A549 treated with Hydrocortisone at 1 μM for 4 hours (cell line): ENCODE measurements around the gene PNMA8C. TPM values are rescaled to one million over a fixed set of nuclear protein-coding genes. Genes with fewer than 3 reads are reported as not detected.

Source experiments
- total RNA-seq: library from RNA; stranded (reverse); fragments of 200-300 nt; extraction: Qiagen RNA extraction; gene quantifications from 5 replicates; pipeline ENCODE4 v1.2.3, GENCODE V29; 2022

Gene PNMA8C
- not detected in 5 replicates for total RNA-seq

GRCh38 chr19:46428239-46429135 lies at the start of gene PNMA8C:
Gene PNMA8C (minus strand): TSS chr19:46428936. CDS start chr19:46428359, 577 bp downstream.

GRCh38 chr19:46471116-46471733 lies 42.5 kb upstream of the PNMA8C start, which contains the start of gene PNMA8A:
Gene PNMA8A (minus strand): TSS chr19:46471563. CDS start chr19:46471035, 528 bp downstream.

GRCh38 chr19:46413262-46414031 lies 15.3 kb downstream of the PNMA8C start, which contains the start of gene CCDC8:
Gene CCDC8 (minus strand): TSS chr19:46413564. CDS start chr19:46412810, 754 bp downstream.

Other genes with a start within 250 kb of the PNMA8C start
- gene IGFL1, start 199.2 kb downstream of the PNMA8C start, total RNA-seq, result 1.0 to 2.8 TPM (median 2.2 TPM) in 5 replicates
- 0.03 to 0.09 TPM (median 0.05 TPM) in 4 of 5 replicates, not detected in the other for gene HIF3A, start 131.9 kb downstream of the PNMA8C start, total RNA-seq
- 78.6 to 84.5 TPM (median 83.2 TPM) in 5 replicates for gene PPP5C, start 81.8 kb downstream of the PNMA8C start, total RNA-seq
- not detected in 5 replicates for gene CCDC8, start 15.4 kb downstream of the PNMA8C start, total RNA-seq
- gene PNMA8A, start 42.6 kb upstream of the PNMA8C start, total RNA-seq, result 8.5 to 11.6 TPM (median 9.4 TPM) in 5 replicates
- not detected in 5 replicates for gene PNMA8B, start 66.9 kb upstream of the PNMA8C start, total RNA-seq
- 218 to 251 TPM (median 238 TPM) in 5 replicates for gene CALM3, start 172.4 kb upstream of the PNMA8C start, total RNA-seq
- gene PTGIR, start 196.2 kb upstream of the PNMA8C start, total RNA-seq, result 0.05 to 0.12 TPM (median 0.12 TPM) in 3 of 5 replicates, not detected in the others
- gene GNG8, start 207.3 kb upstream of the PNMA8C start, total RNA-seq, result not detected in 5 replicates
- 0.24 to 0.31 TPM (median 0.29 TPM) in 5 replicates for gene DACT3, start 232.2 kb upstream of the PNMA8C start, total RNA-seq